ENCODE measurements around the gene HDAC8. TPM values are rescaled to one million over a fixed set of nuclear protein-coding genes. Genes with fewer than 3 reads are reported as not detected.
"Not testable (repeated sequence)": the region's sequence is repeated elsewhere in the genome, so short reads cannot be mapped to it uniquely, and the experiment has no call there.

Gene HDAC8
- total RNA-seq, 2 donors from 2014 or later: 33.3 to 33.9 TPM

GRCh38 chrX:72554448-72555140 is 18.0 kb downstream of the HDAC8 start:
- Mint-ChIP-seq H3K4me1 (peaks cover 7% of the 10 kb centered on the region), H3K4me3 (peak overlapping the region; percentile 52), H3K9me3 (peaks cover 47% of the 10 kb centered on the region), H3K36me3 (ENCODE audit: low read depth) (peaks cover 18% of the 10 kb centered on the region), H3K27me3 (ENCODE audit: insufficient read depth) (no peaks in the 10 kb centered on the region), H3K27ac (peak overlapping the region; percentile 93)
- WGBS, 2 experiments (ENCODE audit: insufficient coverage in 1 of 2, insufficient read length in 1 of 2): 11% methylated on average over 8 of the region's 16 CpGs; no CpG with 5 or more reads in 1 of the 2 experiments
- Histone ChIP-seq H3K4me1 (ENCODE audit: control insufficient read depth, insufficient read depth, low read length) (no peaks in the 10 kb centered on the region), H3K36me3 (ENCODE audit: control insufficient read depth, insufficient read depth, low read length) (no peaks in the 10 kb centered on the region), H3K27ac (ENCODE audit: low read depth, low read length) (no peak overlapping the region), H3K4me3 (ENCODE audit: low read length) (peak overlapping the region; percentile 55), H3K27me3 (ENCODE audit: control insufficient read depth, insufficient read depth, low read length, poor library complexity, severe bottlenecking) (no peaks in the 10 kb centered on the region), H3K9ac (ENCODE audit: extremely low read depth, low read length, poor library complexity, severe bottlenecking) (no peak overlapping the region), H3K9me3 (ENCODE audit: control insufficient read depth, low read length) (no peaks in the 10 kb centered on the region)
- TF ChIP-seq CTCF (conservative IDR thresholded peaks at IDR 0.05): peak; percentile 68
- peak; percentile 92 for DNase-seq

GRCh38 chrX:72552443-72552842 is 20.2 kb downstream of the HDAC8 start:
- Mint-ChIP-seq H3K4me1 (peaks cover 11% of the 10 kb centered on the region), H3K36me3 (ENCODE audit: low read depth) (peaks cover 10% of the 10 kb centered on the region), H3K9me3 (peaks cover 41% of the 10 kb centered on the region)
- 93 to 96% methylated on average over 3 to 4 of the region's 6 CpGs for WGBS, 2 experiments (ENCODE audit: insufficient coverage in 1 of 2, insufficient read length in 1 of 2)
- H3K27me3 ChIP-seq (ENCODE audit: control insufficient read depth, insufficient read depth, low read length, poor library complexity, severe bottlenecking); H3K4me3 ChIP-seq (ENCODE audit: low read length); H3K4me3 Mint-ChIP-seq; H3K27ac Mint-ChIP-seq; H3K27ac ChIP-seq (ENCODE audit: low read depth, low read length); H3K4me1 ChIP-seq (ENCODE audit: control insufficient read depth, insufficient read depth, low read length); H3K27me3 Mint-ChIP-seq (ENCODE audit: insufficient read depth); H3K9ac ChIP-seq (ENCODE audit: extremely low read depth, low read length, poor library complexity, severe bottlenecking); H3K9me3 ChIP-seq (ENCODE audit: control insufficient read depth, low read length); DNase-seq; H3K36me3 ChIP-seq (ENCODE audit: control insufficient read depth, insufficient read depth, low read length): not testable (repeated sequence)

- Histone ChIP-seq H3K4me3 (ENCODE audit: low read length) (no peak overlapping the region), H3K4me1 (ENCODE audit: control insufficient read depth, insufficient read depth, low read length) (no peaks in the 10 kb centered on the region), H3K36me3 (ENCODE audit: control insufficient read depth, insufficient read depth, low read length) (peaks cover 4% of the 10 kb centered on the region), H3K9me3 (ENCODE audit: control insufficient read depth, low read length) (no peaks in the 10 kb centered on the region), H3K27me3 (ENCODE audit: control insufficient read depth, insufficient read depth, low read length, poor library complexity, severe bottlenecking) (no peaks in the 10 kb centered on the region), H3K9ac (ENCODE audit: extremely low read depth, low read length, poor library complexity, severe bottlenecking) (no peak overlapping the region), H3K27ac (ENCODE audit: low read depth, low read length) (no peak overlapping the region)
- Mint-ChIP-seq H3K4me3 (no peak overlapping the region), H3K36me3 (ENCODE audit: low read depth) (peaks cover 4% of the 10 kb centered on the region), H3K27me3 (ENCODE audit: insufficient read depth) (no peaks in the 10 kb centered on the region), H3K9me3 (peaks cover 61% of the 10 kb centered on the region), H3K4me1 (peaks cover 4% of the 10 kb centered on the region), H3K27ac (no peak overlapping the region)
- TF ChIP-seq CTCF (conservative IDR thresholded peaks at IDR 0.05): peak; percentile 45
- DNase-seq: peak; percentile 43
These were observed 26.7 kb downstream of the HDAC8 start for GRCh38 chrX:72545990-72546389.

GRCh38 chrX:72540318-72540717 is 32.3 kb downstream of the HDAC8 start:
- no peaks in the 10 kb centered on the region for H3K4me1 Mint-ChIP-seq
- H3K27ac Mint-ChIP-seq: no peak overlapping the region
- no peaks in the 10 kb centered on the region for H3K4me1 ChIP-seq (ENCODE audit: control insufficient read depth, insufficient read depth, low read length)
- H3K27me3 Mint-ChIP-seq (ENCODE audit: insufficient read depth): no peaks in the 10 kb centered on the region
- H3K9me3 ChIP-seq (ENCODE audit: control insufficient read depth, low read length): no peaks in the 10 kb centered on the region
- no peak overlapping the region for H3K9ac ChIP-seq (ENCODE audit: extremely low read depth, low read length, poor library complexity, severe bottlenecking)
- H3K9me3 Mint-ChIP-seq: peaks cover 44% of the 10 kb centered on the region
- H3K27me3 ChIP-seq (ENCODE audit: control insufficient read depth, insufficient read depth, low read length, poor library complexity, severe bottlenecking): no peaks in the 10 kb centered on the region
- DNase-seq: no peak
- peak; percentile 63 for TF ChIP-seq CTCF (conservative IDR thresholded peaks at IDR 0.05)
- no peak overlapping the region for H3K27ac ChIP-seq (ENCODE audit: low read depth, low read length)
- no peak overlapping the region for H3K4me3 ChIP-seq (ENCODE audit: low read length)
- peaks cover 4% of the 10 kb centered on the region for H3K36me3 ChIP-seq (ENCODE audit: control insufficient read depth, insufficient read depth, low read length)
- H3K4me3 Mint-ChIP-seq: no peak overlapping the region
- H3K36me3 Mint-ChIP-seq (ENCODE audit: low read depth): peaks cover 2% of the 10 kb centered on the region
- 83% methylated on average over 4 of the region's 5 CpGs; no CpG with 5 or more reads in 1 of the 2 experiments for WGBS, 2 experiments (ENCODE audit: insufficient coverage in 1 of 2, insufficient read length in 1 of 2)
